Neural cell (in vitro differentiated cells): ENCODE data around the gene HRAS. TPM values are rescaled to one million over a fixed set of nuclear protein-coding genes. Genes with fewer than 3 reads are reported as not detected.

ENCODE experiments used
- H2AFZ ChIP-seq: fragments of 200-600, 300-800 bp; sonication (generic), shearing (Covaris generic); 2 replicates; pipeline ENCODE4 v1.6.0; 2014; ENCODE audit warnings: low read depth, mild to moderate bottlenecking, antibody characterized with exemption, low read length, moderate library complexity
- H3F3A ChIP-seq: fragments of 200-600 bp; shearing (Covaris generic); 2 replicates; pipeline ENCODE4 v1.6.1; 2016; ENCODE audit warnings: mild to moderate bottlenecking, moderate library complexity, mixed read lengths, antibody characterized with exemption, low read length; ENCODE audit not compliant: insufficient read depth, poor library complexity, severe bottlenecking
- H3K27ac ChIP-seq: fragments of 200-600, 300-800 bp; sonication (generic), shearing (Covaris generic); 2 replicates; pipeline ENCODE4 v1.5.1; 2014; ENCODE audit warnings: mild to moderate bottlenecking, low read length, moderate library complexity
- H3K27me3 ChIP-seq: fragments of 300-800, 200-600 bp; sonication (generic), shearing (Covaris generic); 2 replicates; pipeline ENCODE4 v1.6.0; 2014; ENCODE audit warnings: mild to moderate bottlenecking, low read depth, low read length, moderate library complexity; ENCODE audit not compliant: insufficient read depth
- H3K36me3 ChIP-seq: fragments of 300-800, 200-600 bp; sonication (generic), shearing (Covaris generic); 2 replicates; pipeline ENCODE4 v1.5.1; 2014; ENCODE audit warnings: mild to moderate bottlenecking, antibody characterized with exemption, low read length, moderate library complexity; ENCODE audit not compliant: insufficient read depth
- H3K4me2 ChIP-seq: fragments of 300-800, 200-600 bp; sonication (generic), shearing (Covaris generic); 2 replicates; pipeline ENCODE4 v1.6.0; 2014; ENCODE audit warnings: mild to moderate bottlenecking, low read length
- H3K4me3 ChIP-seq: fragments of 300-800, 200-600 bp; sonication (generic), shearing (Covaris generic); 2 replicates; pipeline ENCODE4 v1.5.1; 2014; ENCODE audit warnings: mild to moderate bottlenecking, low read length, moderate library complexity
- H3K79me2 ChIP-seq: fragments of 200-600 bp; shearing (Covaris generic); replicated peaks from 2 replicates; pipeline ENCODE4 v1.6.0; 2014; ENCODE audit warnings: mild to moderate bottlenecking, low read length, moderate library complexity; ENCODE audit not compliant: insufficient read depth
- H3K9ac ChIP-seq: fragments of 300-800, 200-600 bp; sonication (generic), shearing (Covaris generic); 2 replicates; pipeline ENCODE4 v1.6.1; 2016; ENCODE audit warnings: mild to moderate bottlenecking, low read length, mixed read lengths
- H3K9me2 ChIP-seq: fragments of 200-600 bp; shearing (Covaris generic); 2 replicates; pipeline ENCODE4 v1.6.1; 2016; ENCODE audit warnings: mild to moderate bottlenecking, low read length, mixed read lengths; ENCODE audit not compliant: insufficient read depth
- H3K9me3 ChIP-seq: fragments of 200-600, 300-800 bp; sonication (generic), shearing (Covaris generic); 2 replicates; pipeline ENCODE4 v1.6.1; 2016; ENCODE audit warnings: mild to moderate bottlenecking, mixed run types, low read length, moderate library complexity, mixed read lengths
- H4K20me1 ChIP-seq: fragments of 200-600 bp; shearing (Covaris generic); 2 replicates; pipeline ENCODE4 v1.6.1; 2016; ENCODE audit warnings: mild to moderate bottlenecking, mixed run types; ENCODE audit not compliant: insufficient read depth
- EP300 ChIP-seq: fragments of 450-650 bp; conservative IDR thresholded peaks from 2 replicates; pipeline ENCODE4 v1.6.1; 2014; ENCODE audit warnings: antibody characterized with exemption, mild to moderate bottlenecking, moderate library complexity; ENCODE audit not compliant: poor library complexity, severe bottlenecking
- EZH2 ChIP-seq: fragments of 200-600, 300-800 bp; shearing (Covaris generic), sonication (generic); IDR thresholded peaks from 2 replicates; pipeline ENCODE4 v1.6.1; 2014; ENCODE audit warnings: antibody characterized with exemption, low read length, borderline replicate concordance, mild to moderate bottlenecking; ENCODE audit not compliant: insufficient read depth, poor library complexity, severe bottlenecking
- MXI1 ChIP-seq: fragments of 450-650 bp; conservative IDR thresholded peaks from 2 replicates; pipeline ENCODE4 v1.6.1; 2014; ENCODE audit warnings: antibody characterized with exemption, mild to moderate bottlenecking; ENCODE audit not compliant: poor library complexity, severe bottlenecking
- POLR2AphosphoS5 ChIP-seq: IDR thresholded peaks from 2 replicates; pipeline ENCODE4 v1.6.1; 2012
- RAD21 ChIP-seq: fragments of 450-650 bp; conservative IDR thresholded peaks from 2 replicates; pipeline ENCODE4 v1.6.1; 2014; ENCODE audit warnings: antibody characterized with exemption, mild to moderate bottlenecking, moderate library complexity
- SMC3 ChIP-seq: fragments of 450-650 bp; conservative IDR thresholded peaks from 2 replicates; pipeline ENCODE4 v1.6.1; 2014; ENCODE audit warnings: antibody characterized with exemption, mild to moderate bottlenecking, moderate library complexity; ENCODE audit not compliant: poor library complexity
- TAF1 ChIP-seq: IDR thresholded peaks from 2 replicates; pipeline ENCODE4 v1.6.1; 2012; ENCODE audit warnings: low read depth
- polyA plus RNA-seq: library from polyadenylated mRNA; depleted of rRNA; stranded (reverse); fragments of >200 nt; gene quantifications from 2 replicates; pipeline ENCODE4 v1.2.3, GENCODE V29; 2014
- TF ChIP-seq, protein P1 (sequence below): IDR thresholded peaks from 2 replicates; pipeline ENCODE4 v1.6.1; 2012; ENCODE audit warnings: borderline replicate concordance
- TF ChIP-seq, protein P2 (sequence below): fragments of 450-650 bp; IDR thresholded peaks from 2 replicates; pipeline ENCODE4 v1.5.1; 2014; ENCODE audit warnings: antibody characterized with exemption, mild to moderate bottlenecking, moderate library complexity; ENCODE audit not compliant: poor library complexity, severe bottlenecking

Gene HRAS
- polyA plus RNA-seq, 1 donor from 2014 or later = 120 TPM

DNA sequence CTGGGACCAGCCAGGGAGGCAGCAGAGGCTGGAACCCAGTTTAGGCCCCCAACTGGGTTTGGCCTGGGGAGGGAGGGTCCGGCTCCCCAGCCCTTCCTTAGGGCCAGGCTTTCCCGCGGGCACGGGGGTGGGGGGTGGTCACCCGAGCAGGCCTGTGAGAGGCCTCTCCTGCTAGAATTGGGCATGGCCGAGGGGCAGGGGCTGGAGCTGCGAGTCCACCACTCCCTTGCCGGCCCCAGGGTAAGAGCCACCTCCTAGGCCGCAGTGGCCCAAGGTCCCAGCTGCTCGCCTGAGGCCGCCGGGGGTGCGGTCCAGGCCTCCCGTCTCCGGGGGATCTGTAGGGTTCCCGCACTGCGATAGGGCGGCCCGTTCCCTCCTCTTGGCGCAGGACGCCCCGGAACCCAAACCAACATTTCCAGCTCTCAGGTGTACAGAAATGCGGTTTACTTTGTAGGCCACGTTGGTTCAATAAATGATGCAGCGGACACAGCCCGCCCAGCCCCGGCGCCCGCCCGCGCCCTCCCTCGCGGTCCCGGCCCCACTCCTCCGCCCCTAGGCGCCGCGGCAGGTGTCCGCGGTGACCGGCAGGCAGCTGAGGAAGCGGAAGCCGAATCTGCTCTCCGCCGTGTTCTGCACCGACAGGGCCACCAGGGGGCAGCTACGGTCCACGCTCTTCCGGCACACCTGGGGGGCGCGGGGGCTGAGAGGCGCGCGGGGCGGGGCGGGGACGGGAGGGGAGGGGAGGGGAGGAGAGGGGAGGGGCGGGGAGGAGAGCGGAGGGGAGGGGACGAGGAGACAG lies 19.3 kb upstream of the HRAS start:
- peaks cover 41% of the 10 kb centered on the region for H3K27me3 ChIP-seq
- no peak overlapping the region for H3K27ac ChIP-seq
- H3F3A ChIP-seq = no peaks in the 10 kb centered on the region
- TF ChIP-seq EZH2 (no peak), POLR2AphosphoS5 (no peak), EP300 (no peak), MXI1 (no peak), SMC3 (peak; percentile 39), TAF1 (no peak), RAD21 (peak; percentile 44)
- TF ChIP-seq, protein P1, sequence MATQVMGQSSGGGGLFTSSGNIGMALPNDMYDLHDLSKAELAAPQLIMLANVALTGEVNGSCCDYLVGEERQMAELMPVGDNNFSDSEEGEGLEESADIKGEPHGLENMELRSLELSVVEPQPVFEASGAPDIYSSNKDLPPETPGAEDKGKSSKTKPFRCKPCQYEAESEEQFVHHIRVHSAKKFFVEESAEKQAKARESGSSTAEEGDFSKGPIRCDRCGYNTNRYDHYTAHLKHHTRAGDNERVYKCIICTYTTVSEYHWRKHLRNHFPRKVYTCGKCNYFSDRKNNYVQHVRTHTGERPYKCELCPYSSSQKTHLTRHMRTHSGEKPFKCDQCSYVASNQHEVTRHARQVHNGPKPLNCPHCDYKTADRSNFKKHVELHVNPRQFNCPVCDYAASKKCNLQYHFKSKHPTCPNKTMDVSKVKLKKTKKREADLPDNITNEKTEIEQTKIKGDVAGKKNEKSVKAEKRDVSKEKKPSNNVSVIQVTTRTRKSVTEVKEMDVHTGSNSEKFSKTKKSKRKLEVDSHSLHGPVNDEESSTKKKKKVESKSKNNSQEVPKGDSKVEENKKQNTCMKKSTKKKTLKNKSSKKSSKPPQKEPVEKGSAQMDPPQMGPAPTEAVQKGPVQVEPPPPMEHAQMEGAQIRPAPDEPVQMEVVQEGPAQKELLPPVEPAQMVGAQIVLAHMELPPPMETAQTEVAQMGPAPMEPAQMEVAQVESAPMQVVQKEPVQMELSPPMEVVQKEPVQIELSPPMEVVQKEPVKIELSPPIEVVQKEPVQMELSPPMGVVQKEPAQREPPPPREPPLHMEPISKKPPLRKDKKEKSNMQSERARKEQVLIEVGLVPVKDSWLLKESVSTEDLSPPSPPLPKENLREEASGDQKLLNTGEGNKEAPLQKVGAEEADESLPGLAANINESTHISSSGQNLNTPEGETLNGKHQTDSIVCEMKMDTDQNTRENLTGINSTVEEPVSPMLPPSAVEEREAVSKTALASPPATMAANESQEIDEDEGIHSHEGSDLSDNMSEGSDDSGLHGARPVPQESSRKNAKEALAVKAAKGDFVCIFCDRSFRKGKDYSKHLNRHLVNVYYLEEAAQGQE = no peak
- TF ChIP-seq, protein P2, sequence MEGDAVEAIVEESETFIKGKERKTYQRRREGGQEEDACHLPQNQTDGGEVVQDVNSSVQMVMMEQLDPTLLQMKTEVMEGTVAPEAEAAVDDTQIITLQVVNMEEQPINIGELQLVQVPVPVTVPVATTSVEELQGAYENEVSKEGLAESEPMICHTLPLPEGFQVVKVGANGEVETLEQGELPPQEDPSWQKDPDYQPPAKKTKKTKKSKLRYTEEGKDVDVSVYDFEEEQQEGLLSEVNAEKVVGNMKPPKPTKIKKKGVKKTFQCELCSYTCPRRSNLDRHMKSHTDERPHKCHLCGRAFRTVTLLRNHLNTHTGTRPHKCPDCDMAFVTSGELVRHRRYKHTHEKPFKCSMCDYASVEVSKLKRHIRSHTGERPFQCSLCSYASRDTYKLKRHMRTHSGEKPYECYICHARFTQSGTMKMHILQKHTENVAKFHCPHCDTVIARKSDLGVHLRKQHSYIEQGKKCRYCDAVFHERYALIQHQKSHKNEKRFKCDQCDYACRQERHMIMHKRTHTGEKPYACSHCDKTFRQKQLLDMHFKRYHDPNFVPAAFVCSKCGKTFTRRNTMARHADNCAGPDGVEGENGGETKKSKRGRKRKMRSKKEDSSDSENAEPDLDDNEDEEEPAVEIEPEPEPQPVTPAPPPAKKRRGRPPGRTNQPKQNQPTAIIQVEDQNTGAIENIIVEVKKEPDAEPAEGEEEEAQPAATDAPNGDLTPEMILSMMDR = peak; percentile 62
- no peaks in the 10 kb centered on the region for H3K79me2 ChIP-seq
- H3K9me3 ChIP-seq = no peaks in the 10 kb centered on the region
- H4K20me1 ChIP-seq = no peaks in the 10 kb centered on the region
- H3K9ac ChIP-seq = peak overlapping the region; percentile 45
- H3K4me2 ChIP-seq = no peak overlapping the region
- H3K9me2 ChIP-seq = no peaks in the 10 kb centered on the region
- no peaks in the 10 kb centered on the region for H3K36me3 ChIP-seq
- H3K4me3 ChIP-seq = peak overlapping the region; percentile 62
- no peak overlapping the region for H2AFZ ChIP-seq

DNA sequence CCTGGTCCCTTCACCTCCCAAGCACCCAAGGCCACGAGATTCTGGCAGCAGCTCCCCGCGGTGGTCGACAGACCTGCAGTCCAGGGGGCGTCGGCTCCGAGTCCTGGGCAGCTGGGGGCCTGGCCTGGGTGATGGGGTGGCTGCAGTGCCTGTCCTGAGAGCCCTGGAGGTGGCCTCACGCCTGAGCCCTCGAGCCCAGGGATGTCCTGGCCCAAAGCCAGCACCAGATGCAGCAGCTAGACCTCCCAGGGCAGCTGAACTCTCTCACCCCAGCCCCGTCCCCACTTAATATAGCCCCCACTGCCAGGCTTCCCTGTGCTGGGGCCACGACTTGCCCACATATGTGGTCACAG lies 18.6 kb upstream of the HRAS start:
- no peaks in the 10 kb centered on the region for H3K9me2 ChIP-seq
- peaks cover 41% of the 10 kb centered on the region for H3K27me3 ChIP-seq
- TF ChIP-seq EZH2 (no peak), TAF1 (no peak), SMC3 (no peak), RAD21 (no peak), EP300 (no peak), POLR2AphosphoS5 (no peak), MXI1 (no peak)
- TF ChIP-seq, protein P1 = no peak
- TF ChIP-seq, protein P2 = no peak
- H2AFZ ChIP-seq = no peak overlapping the region
- H3K9ac ChIP-seq = no peak overlapping the region
- no peaks in the 10 kb centered on the region for H3K9me3 ChIP-seq
- H3K27ac ChIP-seq = no peak overlapping the region
- H3K79me2 ChIP-seq = no peaks in the 10 kb centered on the region
- H3K36me3 ChIP-seq = no peaks in the 10 kb centered on the region
- no peaks in the 10 kb centered on the region for H3F3A ChIP-seq
- no peaks in the 10 kb centered on the region for H4K20me1 ChIP-seq
- H3K4me3 ChIP-seq = no peak overlapping the region
- no peak overlapping the region for H3K4me2 ChIP-seq
